SK-N-MC (cell line): ENCODE measurements around the gene MID1.

ENCODE experiments used
- EZH2 ChIP-seq: fragments of 200-600 bp; sonication (generic); IDR thresholded peaks from one replicate; pipeline ENCODE4 v1.6.1; 2017; ENCODE audit warnings: antibody characterized with exemption
- FOXP2 ChIP-seq: optimal IDR thresholded peaks from 2 replicates; pipeline ENCODE3; 2011; ENCODE audit warnings: mild to moderate bottlenecking, moderate library complexity; ENCODE audit not compliant: insufficient read depth; ENCODE audit errors: extremely low read length, control extremely low read depth
- POLR2AphosphoS5 ChIP-seq: IDR thresholded peaks from 2 replicates; pipeline ENCODE4 v1.6.1; 2012; ENCODE audit warnings: mild to moderate bottlenecking, low read depth, low read length, borderline replicate concordance

GRCh38 chrX:10399043-10399741 lies 221.2 kb downstream of the MID1 start:
- no peak for TF ChIP-seq EZH2
- no peak for TF ChIP-seq POLR2AphosphoS5
- TF ChIP-seq FOXP2 = no peak
